NB4 (cell line): ENCODE results near the gene NECTIN2.
A peak's percentile ranks its signal among the peaks of the same experiment; 100 is the strongest.

ENCODE experiments used
- DNase-seq: peaks from one replicate; pipeline ENCODE4 v3.0.0; 2010; ENCODE audit warnings: low read depth
- H3K4me3 ChIP-seq: one replicate; pipeline ENCODE4 v1.5.1; 2011; ENCODE audit warnings: mild to moderate bottlenecking, low read depth, low read length, moderate library complexity
- CTCF ChIP-seq: IDR thresholded peaks from one replicate; pipeline ENCODE4 v1.5.1; 2012; ENCODE audit warnings: low read depth, low read length
- MAX ChIP-seq: IDR thresholded peaks from 2 replicates; pipeline ENCODE4 v1.6.1; 2011; ENCODE audit warnings: low read depth, low read length
- MYC ChIP-seq: IDR thresholded peaks from 2 replicates; pipeline ENCODE4 v1.6.1; 2011; ENCODE audit warnings: low read depth, low read length
- POLR2A ChIP-seq: IDR thresholded peaks from 2 replicates; pipeline ENCODE4 v1.6.1; 2011; ENCODE audit warnings: mild to moderate bottlenecking; ENCODE audit not compliant: insufficient read length; ENCODE audit errors: extremely low read depth

Gene NECTIN2

GRCh38 chr19:44845612-44846454 is at the start of gene NECTIN2:
NECTIN2 (plus strand) TSS chr19:44846297; CDS start chr19:44846526, 229 bp downstream.
- H3K4me3 ChIP-seq, result peak within 1 kb of the TSS; percentile 44
- TF ChIP-seq MYC, result 0 out of 2 replicates have a peak, but pooled peaks have one; percentile 22
- no peak for TF ChIP-seq POLR2A
- peak; percentile 71 for TF ChIP-seq MAX
- TF ChIP-seq CTCF, result peak; percentile 43
- DNase-seq, result peak; percentile 82

GRCh38 chr19:44796701-44797115 is 49.4 kb upstream of the NECTIN2 start:
- no peak overlapping the region for H3K4me3 ChIP-seq
- TF ChIP-seq MYC (no peak), POLR2A (no peak), CTCF (no peak), MAX (no peak)
- DNase-seq, result no peak

- no peak for DNase-seq
- no peak overlapping the region for H3K4me3 ChIP-seq
- TF ChIP-seq CTCF (no peak), MYC (no peak), POLR2A (no peak), MAX (no peak)
Measured at GRCh38 chr19:44799627-44800346, 46.3 kb upstream of the NECTIN2 start.

- DNase-seq, result peak; percentile 78
- no peak overlapping the region for H3K4me3 ChIP-seq
- TF ChIP-seq CTCF, result peak; percentile 79
- TF ChIP-seq MAX, result no peak
Measured at GRCh38 chr19:44800461-44800860, 45.6 kb upstream of the NECTIN2 start.

- no peak for DNase-seq
- TF ChIP-seq CTCF, result no peak
- no peak for TF ChIP-seq MAX
- no peak for TF ChIP-seq POLR2A
- TF ChIP-seq MYC, result no peak
- H3K4me3 ChIP-seq, result no peak overlapping the region
Measured at GRCh38 chr19:44803442-44804428, 42.4 kb upstream of the NECTIN2 start.
